ENCODE results near the gene TLR2. TPM values are rescaled to one million over a fixed set of nuclear protein-coding genes. Genes with fewer than 3 reads are reported as not detected.

TLR2 gene
- total and polyA plus RNA-seq, 10 of the 15 experiments (the other 5 are each of a cell fraction or from before 2014, with no cell fraction given) = under 0.01 to 0.19 (median 0.06) TPM; not detected in 4

DNA sequence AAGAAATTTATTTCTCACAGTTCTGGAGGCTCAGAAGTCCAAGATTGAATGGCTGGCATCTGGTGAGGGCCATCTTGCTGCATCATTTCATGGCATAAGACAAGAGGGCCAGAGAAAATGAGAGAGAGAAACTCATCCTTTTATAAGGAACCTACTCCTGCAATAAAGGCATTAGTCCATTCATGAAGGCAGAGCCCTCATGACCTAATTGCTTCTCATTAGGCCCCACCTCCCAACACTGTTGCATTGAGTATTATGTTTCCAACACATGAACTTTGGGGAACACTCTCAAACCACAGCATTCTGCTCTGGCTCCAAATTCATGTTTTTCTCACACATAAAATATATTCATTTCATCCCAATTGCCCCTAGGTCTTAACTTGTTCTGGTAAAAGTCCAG lies 61.6 kb downstream of the TLR2 start:
- RAD21 ChIA-PET (ENCODE audit: unreplicated experiment) = interaction anchor here (1.2 kb wide), 1 partner anchor 743 kb away, joined by 3 read pairs; no protein-coding TSS in a partner anchor
- no peak for ATAC-seq
- no peaks in the 10 kb centered on the region for H3K4me1 ChIP-seq (ENCODE audit: control insufficient read depth, insufficient read depth, low read length)
- no peak for TF ChIP-seq ZNF384 (IDR thresholded peaks at IDR 0.05; ENCODE audit: borderline replicate concordance, low read depth, low read length)
- no peak for TF ChIP-seq MEF2A (IDR thresholded peaks at IDR 0.05; ENCODE audit: insufficient read depth, low read depth, low read length)
- TF ChIP-seq CBX3 (IDR thresholded peaks at IDR 0.05; ENCODE audit: borderline replicate concordance, low read depth) = no peak
- no peak for DNase-seq (ENCODE audit: low read depth, low spot score)
- POLR2A ChIA-PET = no interaction called here
- SMC1A ChIA-PET (ENCODE audit: uncharacterized antibody, unreplicated experiment) = no interaction called here
- FAIRE-seq = no peak
- H3K36me3 ChIP-seq (ENCODE audit: control insufficient read depth in 2 of 2, insufficient read depth in 2 of 2, low read length in 1 of 2) = no peaks in the 10 kb centered on the region
- BruUV-seq (replicated peaks) = no TSS peak
- H3K4me3 ChIP-seq = no peak overlapping the region
- peaks cover 3% of the 10 kb centered on the region; the same call in 1 of the 3 replicates for H3K9me3 ChIP-seq (replicated peaks; ENCODE audit: control insufficient read depth, insufficient read depth, low read length)
- no peaks in the 10 kb centered on the region; a peak in 1 of 4 replicates for H3K27me3 ChIP-seq (replicated peaks in 1 of 2; ENCODE audit: control insufficient read depth in 2 of 2, insufficient read depth in 2 of 2, low read length in 1 of 2)
- CTCF ChIA-PET = no interaction called here
- H2AFZ ChIP-seq (ENCODE audit: control insufficient read depth, low read depth, low read length) = no peak overlapping the region
- no peaks in the 10 kb centered on the region for H3K79me2 ChIP-seq (ENCODE audit: control insufficient read depth, insufficient read depth, low read length)
- intact Hi-C loops (cut with micrococcal nuclease; ENCODE audit: unreplicated experiment) (no loop called here), in situ Hi-C loops (cut with MboI) (loop anchor here (10.0 kb wide), 1 partner anchor 401 kb away; the partner anchor contains the start of gene MND1)
- H3K27ac ChIP-seq (ENCODE audit: control insufficient read depth, insufficient read depth) = no peak overlapping the region
- H4K20me1 ChIP-seq (ENCODE audit: control insufficient read depth, insufficient read depth) = no peaks in the 10 kb centered on the region
- no peak overlapping the region for H3K4me2 ChIP-seq (ENCODE audit: control insufficient read depth, insufficient read depth)
- no peak overlapping the region for H3K9ac ChIP-seq (ENCODE audit: control insufficient read depth, insufficient read depth, low read length)

DNA sequence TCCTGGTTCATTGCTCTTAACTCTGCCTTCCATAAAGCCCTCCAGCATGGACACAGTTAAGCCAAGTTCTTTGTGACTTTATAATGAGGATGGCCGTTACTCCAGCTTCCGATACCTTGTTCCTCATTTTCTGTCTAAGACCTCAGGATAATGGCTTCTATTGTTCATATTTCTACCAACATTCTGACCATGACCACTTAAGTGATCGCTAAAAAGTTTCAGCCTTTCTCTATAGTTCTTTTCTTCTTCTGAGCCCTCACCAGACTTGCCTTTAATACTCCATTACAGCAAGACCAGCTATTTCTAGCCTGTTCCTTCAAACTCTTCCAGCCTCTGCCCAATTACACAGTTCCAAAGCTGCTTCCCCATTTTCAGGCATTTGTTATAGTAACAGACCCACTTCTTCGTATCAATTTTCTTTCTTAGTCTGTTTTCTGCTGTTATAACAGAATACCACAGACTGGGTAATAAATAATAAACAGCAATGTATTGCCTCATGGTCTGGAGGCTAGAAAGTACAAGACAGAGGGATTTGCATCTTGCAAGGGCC lies 63.4 kb downstream of the TLR2 start:
- no peak overlapping the region for H3K4me2 ChIP-seq (ENCODE audit: control insufficient read depth, insufficient read depth)
- no TSS peak for BruUV-seq (replicated peaks)
- H2AFZ ChIP-seq (ENCODE audit: control insufficient read depth, low read depth, low read length) = no peak overlapping the region
- in situ Hi-C loops (cut with MboI) = loop anchor here (10.0 kb wide), 1 partner anchor 403 kb away; the partner anchor contains the start of gene MND1
- H3K27me3 ChIP-seq (replicated peaks in 1 of 2; ENCODE audit: control insufficient read depth in 2 of 2, insufficient read depth in 2 of 2, low read length in 1 of 2) = no peaks in the 10 kb centered on the region; a peak in 1 of 4 replicates
- intact Hi-C loops (cut with micrococcal nuclease; ENCODE audit: unreplicated experiment) = no loop called here
- no peak for FAIRE-seq
- H4K20me1 ChIP-seq (ENCODE audit: control insufficient read depth, insufficient read depth) = no peaks in the 10 kb centered on the region
- H3K79me2 ChIP-seq (ENCODE audit: control insufficient read depth, insufficient read depth, low read length) = no peaks in the 10 kb centered on the region
- no peak overlapping the region for H3K27ac ChIP-seq (ENCODE audit: control insufficient read depth, insufficient read depth)
- ChIA-PET RAD21 (ENCODE audit: unreplicated experiment) (no interaction called here), CTCF (interaction anchor here (0.7 to 4.1 kb wide), 2 partner anchors 14 to 176 kb away, joined by 4 to 20 read pairs; no protein-coding TSS in a partner anchor), POLR2A (no interaction called here), SMC1A (ENCODE audit: uncharacterized antibody, unreplicated experiment) (no interaction called here)
- ATAC-seq = no peak
- WGBS (ENCODE audit: insufficient coverage, insufficient replicate concordance, low lambda C conversion rate, missing lambda C conversion rate) = 31% methylated on average over 4 of the region's 4 CpGs
- no peaks in the 10 kb centered on the region for H3K4me1 ChIP-seq (ENCODE audit: control insufficient read depth, insufficient read depth, low read length)
- TF ChIP-seq POLR2AphosphoS5 (IDR thresholded peaks at IDR 0.05; ENCODE audit: low read length) = no peak
- no peak for TF ChIP-seq NFYA (IDR thresholded peaks at IDR 0.05; ENCODE audit: borderline replicate concordance, low read depth, low read length)
- no peak for TF ChIP-seq CREM (IDR thresholded peaks at IDR 0.05; ENCODE audit: low read depth)
- TF ChIP-seq FOXK2 (IDR thresholded peaks at IDR 0.05) = no peak
- no peak for TF ChIP-seq RFX5 (IDR thresholded peaks at IDR 0.05; ENCODE audit: low read depth, low read length)
- TF ChIP-seq STAT1 (conservative IDR thresholded peaks at IDR 0.05) = no peak
- no peak for TF ChIP-seq GATAD2B (conservative IDR thresholded peaks at IDR 0.05; ENCODE audit: low read depth)
- TF ChIP-seq MXI1 (IDR thresholded peaks at IDR 0.05; ENCODE audit: low read depth, low read length) = no peak
- no peak for TF ChIP-seq YY1 (IDR thresholded peaks at IDR 0.05; ENCODE audit: low read depth, low read length)
- TF ChIP-seq, protein P1, sequence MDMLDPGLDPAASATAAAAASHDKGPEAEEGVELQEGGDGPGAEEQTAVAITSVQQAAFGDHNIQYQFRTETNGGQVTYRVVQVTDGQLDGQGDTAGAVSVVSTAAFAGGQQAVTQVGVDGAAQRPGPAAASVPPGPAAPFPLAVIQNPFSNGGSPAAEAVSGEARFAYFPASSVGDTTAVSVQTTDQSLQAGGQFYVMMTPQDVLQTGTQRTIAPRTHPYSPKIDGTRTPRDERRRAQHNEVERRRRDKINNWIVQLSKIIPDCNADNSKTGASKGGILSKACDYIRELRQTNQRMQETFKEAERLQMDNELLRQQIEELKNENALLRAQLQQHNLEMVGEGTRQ (IDR thresholded peaks at IDR 0.05; ENCODE audit: borderline replicate concordance, low read depth, low read length) = no peak
- TF ChIP-seq MYC (IDR thresholded peaks at IDR 0.05; ENCODE audit: insufficient read depth, insufficient read length, insufficient replicate concordance, low read length, severe bottlenecking) = no peak
- no peak for TF ChIP-seq SMAD1 (IDR thresholded peaks at IDR 0.05; ENCODE audit: low read depth, partially characterized antibody)
- no peak overlapping the region for H3K4me3 ChIP-seq
- H3K36me3 ChIP-seq (ENCODE audit: control insufficient read depth in 2 of 2, insufficient read depth in 2 of 2, low read length in 1 of 2) = no peaks in the 10 kb centered on the region
- H3K9me3 ChIP-seq (replicated peaks; ENCODE audit: control insufficient read depth, insufficient read depth, low read length) = no peaks in the 10 kb centered on the region
- H3K9ac ChIP-seq (ENCODE audit: control insufficient read depth, insufficient read depth, low read length) = no peak overlapping the region
- DNase-seq (ENCODE audit: low read depth, low spot score) = no peak

Data from GM12878 (cell line).